Mesenchymal stem cell (in vitro differentiated cells and primary cell): ENCODE data around the gene FBXW5. TPM values are rescaled to one million over a fixed set of nuclear protein-coding genes. Genes with fewer than 3 reads are reported as not detected.

Experiments
- DNase-seq: peaks from one replicate; pipeline ENCODE4 v3.0.0-alpha.2; 2013
- H2AFZ ChIP-seq: one replicate; pipeline ENCODE4 v1.6.1; 2013; ENCODE audit warnings: low read depth, mild to moderate bottlenecking, control low read depth, inconsistent platforms, low read length, moderate library complexity
- H2AK5ac ChIP-seq: 2 replicates; pipeline ENCODE4 v1.6.1; 2013; ENCODE audit warnings: low read length, moderate library complexity, mild to moderate bottlenecking, inconsistent platforms; ENCODE audit not compliant: severe bottlenecking
- H2BK120ac ChIP-seq: one replicate; pipeline ENCODE4 v1.6.1; 2013; ENCODE audit warnings: low read depth, mild to moderate bottlenecking, inconsistent platforms, low read length, moderate library complexity
- H2BK12ac ChIP-seq, 2 experiments: one replicate each; pipeline ENCODE4 v1.6.1; 2013; ENCODE audit warnings: inconsistent platforms in 2 of 2, low read length in 2 of 2, mild to moderate bottlenecking in 2 of 2, moderate library complexity in 2 of 2, control low read depth in 1 of 2
- H2BK15ac ChIP-seq: one replicate; pipeline ENCODE4 v1.6.1; 2013; ENCODE audit warnings: mild to moderate bottlenecking, low read depth, inconsistent platforms; ENCODE audit not compliant: poor library complexity, severe bottlenecking
- H2BK5ac ChIP-seq: 2 replicates; pipeline ENCODE4 v1.6.1; 2013; ENCODE audit warnings: low read depth, mild to moderate bottlenecking, low read length, control low read depth, inconsistent platforms; ENCODE audit not compliant: poor library complexity, severe bottlenecking
- H3K14ac ChIP-seq, 2 experiments: one replicate each; pipeline ENCODE4 v1.6.1; 2013; ENCODE audit warnings: inconsistent platforms in 2 of 2, low read length in 2 of 2, control low read depth in 1 of 2, mild to moderate bottlenecking in 1 of 2, moderate library complexity in 1 of 2
- H3K18ac ChIP-seq, 2 experiments: one replicate each; pipeline ENCODE4 v1.6.1; 2013; ENCODE audit warnings: inconsistent platforms in 2 of 2, low read length in 2 of 2, control low read depth in 1 of 2, low read depth in 1 of 2, mild to moderate bottlenecking in 1 of 2
- H3K23ac ChIP-seq, 2 experiments: one replicate each; pipeline ENCODE4 v1.6.1; 2013; ENCODE audit warnings: inconsistent platforms in 2 of 2, low read length in 2 of 2, mild to moderate bottlenecking in 2 of 2, moderate library complexity in 2 of 2, control low read depth in 1 of 2
- H3K27ac ChIP-seq: 2 replicates; pipeline ENCODE4 v1.5.1; 2013; ENCODE audit warnings: mild to moderate bottlenecking, moderate library complexity, low read length, control low read depth, inconsistent platforms; ENCODE audit not compliant: poor library complexity, severe bottlenecking
- H3K27me3 ChIP-seq, 2 experiments: 2 replicates each; pipeline versions ENCODE4 v1.6.1 to v1.7.0; 2013; ENCODE audit warnings: low read length in 2 of 2, mild to moderate bottlenecking in 2 of 2, moderate library complexity in 2 of 2, control low read depth in 1 of 2, inconsistent platforms in 1 of 2; ENCODE audit not compliant: control insufficient read depth in 1 of 2, insufficient read depth in 1 of 2
- H3K36me3 ChIP-seq, 2 experiments: 2 replicates each; pipeline versions ENCODE4 v1.6.1 to v1.7.0; 2013; ENCODE audit warnings: low read length in 2 of 2, control low read depth in 1 of 2, inconsistent platforms in 1 of 2, low read depth in 1 of 2, mild to moderate bottlenecking in 1 of 2; ENCODE audit not compliant: insufficient read depth in 2 of 2, control insufficient read depth in 1 of 2
- H3K4ac ChIP-seq, 2 experiments: one replicate each; pipeline ENCODE4 v1.6.1; 2013; ENCODE audit warnings: inconsistent platforms in 2 of 2, low read length in 2 of 2, mild to moderate bottlenecking in 2 of 2, moderate library complexity in 2 of 2, control low read depth in 1 of 2, low read depth in 1 of 2
- H3K4me1 ChIP-seq: 2 replicates; pipeline ENCODE4 v1.6.1; 2013; ENCODE audit warnings: low read depth, low read length, control low read depth; ENCODE audit not compliant: control insufficient read depth, insufficient read depth
- H3K4me2 ChIP-seq: 2 replicates; pipeline ENCODE4 v1.6.1; 2013; ENCODE audit warnings: low read length, mild to moderate bottlenecking, inconsistent platforms; ENCODE audit not compliant: poor library complexity, severe bottlenecking
- H3K4me3 ChIP-seq, 2 experiments: 2 replicates each; pipeline versions ENCODE4 v1.5.1 to v1.7.0; 2013; ENCODE audit warnings: low read length in 2 of 2, mild to moderate bottlenecking in 2 of 2, control low read depth in 1 of 2, low read depth in 1 of 2; ENCODE audit not compliant: insufficient read depth in 1 of 2
- H3K79me1 ChIP-seq: replicated peaks from 2 replicates; pipeline ENCODE4 v1.6.1; 2013; ENCODE audit warnings: mild to moderate bottlenecking, control low read depth, low read length, inconsistent platforms; ENCODE audit not compliant: poor library complexity, severe bottlenecking
- H3K9ac ChIP-seq: 2 replicates; pipeline ENCODE4 v1.7.0; 2013; ENCODE audit warnings: mild to moderate bottlenecking, low read length, moderate library complexity
- H3K9me3 ChIP-seq: 2 replicates; pipeline ENCODE4 v1.7.0; 2013; ENCODE audit warnings: mild to moderate bottlenecking, low read length; ENCODE audit not compliant: control insufficient read depth
- H4K8ac ChIP-seq: one replicate; pipeline ENCODE4 v1.6.1; 2013; ENCODE audit warnings: inconsistent platforms, mild to moderate bottlenecking, low read length, moderate library complexity
- H4K91ac ChIP-seq: one replicate; pipeline ENCODE4 v1.6.1; 2013; ENCODE audit warnings: mild to moderate bottlenecking, low read length, inconsistent platforms
- WGBS: methylation state at CpG from one replicate; pipeline ENCODE4 v1.1.7; 2013; ENCODE audit warnings: mixed read lengths; 5-methylcytosine and 5-hydroxymethylcytosine counted together
- polyA plus RNA-seq, 2 experiments: library from polyadenylated mRNA; stranded (reverse); fragments of 200-250 nt; gene quantifications; one replicate each; pipeline ENCODE4 v1.2.3, GENCODE V29; 2013

Gene FBXW5, protein sequence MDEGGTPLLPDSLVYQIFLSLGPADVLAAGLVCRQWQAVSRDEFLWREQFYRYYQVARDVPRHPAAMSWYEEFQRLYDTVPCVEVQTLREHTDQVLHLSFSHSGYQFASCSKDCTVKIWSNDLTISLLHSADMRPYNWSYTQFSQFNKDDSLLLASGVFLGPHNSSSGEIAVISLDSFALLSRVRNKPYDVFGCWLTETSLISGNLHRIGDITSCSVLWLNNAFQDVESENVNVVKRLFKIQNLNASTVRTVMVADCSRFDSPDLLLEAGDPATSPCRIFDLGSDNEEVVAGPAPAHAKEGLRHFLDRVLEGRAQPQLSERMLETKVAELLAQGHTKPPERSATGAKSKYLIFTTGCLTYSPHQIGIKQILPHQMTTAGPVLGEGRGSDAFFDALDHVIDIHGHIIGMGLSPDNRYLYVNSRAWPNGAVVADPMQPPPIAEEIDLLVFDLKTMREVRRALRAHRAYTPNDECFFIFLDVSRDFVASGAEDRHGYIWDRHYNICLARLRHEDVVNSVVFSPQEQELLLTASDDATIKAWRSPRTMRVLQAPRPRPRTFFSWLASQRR
- polyA plus RNA-seq (2013, experiment 1 of 2) = 58.2 TPM
- polyA plus RNA-seq (2013, experiment 2 of 2) = 59.5 TPM

GRCh38 chr9:136944519-136945332, at the start of gene FBXW5, which contains the start of gene C8G:
Gene FBXW5 (minus strand): TSS chr9:136944738. CDS start chr9:136944083, 655 bp downstream.
Gene C8G (plus strand): TSS chr9:136945243. CDS start chr9:136945321, 78 bp downstream.
- no peaks in the 10 kb centered on the region for H3K9me3 ChIP-seq
- peak within 1 kb of the TSS; percentile 81 for H2BK5ac ChIP-seq
- H3K4me2 ChIP-seq = peak within 1 kb of the TSS; percentile 69
- peak within 1 kb of the TSS; percentile 95 for H4K91ac ChIP-seq
- peaks cover 20% of the 10 kb centered on the region for H3K79me1 ChIP-seq
- H3K23ac ChIP-seq = peak within 1 kb of the TSS; percentile 79 to 97
- H2AK5ac ChIP-seq = no peak within 1 kb of the TSS
- peak within 1 kb of the TSS; percentile 67 to 97 for H3K4ac ChIP-seq
- peak within 1 kb of the TSS; percentile 94 for H4K8ac ChIP-seq
- 8% methylated on average over 62 of the region's 74 CpGs for WGBS
- H2BK15ac ChIP-seq = peak within 1 kb of the TSS; percentile 93
- peak within 1 kb of the TSS in 1 of 2 experiments; percentile 98 for H3K14ac ChIP-seq
- H3K27ac ChIP-seq = no peak within 1 kb of the TSS
- H3K36me3 ChIP-seq = peaks cover 32 to 42% of the 10 kb centered on the region in 2 experiments
- no peaks in the 10 kb centered on the region for H3K27me3 ChIP-seq
- peak within 1 kb of the TSS; percentile 32 for H2AFZ ChIP-seq
- H3K9ac ChIP-seq = peak within 1 kb of the TSS; percentile 92
- peaks cover 37% of the 10 kb centered on the region for H3K4me1 ChIP-seq
- peak within 1 kb of the TSS; percentile 88 to 95 for H3K18ac ChIP-seq
- peak within 1 kb of the TSS; percentile 83 for H2BK120ac ChIP-seq
- peak within 1 kb of the TSS; percentile 89 to 90 for H3K4me3 ChIP-seq
- peak; percentile 90 for DNase-seq
- peak within 1 kb of the TSS in 1 of 2 experiments; percentile 70 for H2BK12ac ChIP-seq

DNA sequence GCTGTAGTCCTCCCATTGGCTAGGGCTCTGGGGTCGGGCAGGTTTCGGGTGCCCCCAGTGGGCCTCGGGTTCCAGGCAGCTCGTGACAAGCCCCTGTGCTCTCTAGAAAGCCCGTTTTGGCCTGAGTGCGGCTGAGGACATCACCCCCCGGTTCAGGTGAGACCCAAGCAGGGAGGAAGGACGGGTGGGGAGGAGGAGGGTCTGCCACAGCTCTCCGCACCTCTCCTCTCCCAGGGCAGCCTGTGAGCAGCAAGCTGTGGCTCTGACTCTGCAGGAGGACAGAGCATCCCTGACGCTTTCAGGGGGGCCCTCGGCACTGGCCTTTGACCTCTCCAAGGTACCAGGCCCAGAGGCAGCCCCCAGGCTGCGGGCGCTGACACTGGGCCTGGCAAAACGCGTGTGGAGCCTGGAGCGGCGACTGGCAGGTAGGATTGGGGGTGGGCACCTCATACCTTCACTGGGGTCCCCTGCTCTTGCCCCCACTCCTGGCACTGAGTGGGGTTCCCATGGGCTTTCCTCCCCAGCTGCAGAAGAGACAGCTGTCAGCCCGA, 48.4 kb upstream of the FBXW5 start:
- DNase-seq = no peak
- peak overlapping the region in 1 of 2 experiments; percentile 32 for H3K4ac ChIP-seq
- peaks cover 42% of the 10 kb centered on the region for H3K4me1 ChIP-seq
- WGBS = 57% methylated on average over 14 of the region's 18 CpGs
- peaks cover 0 to 5% of the 10 kb centered on the region in 2 experiments for H3K27me3 ChIP-seq
- peaks cover 15% of the 10 kb centered on the region for H3K79me1 ChIP-seq
- peak overlapping the region in 1 of 2 experiments; percentile 32 for H3K18ac ChIP-seq
- H2BK15ac ChIP-seq = no peak overlapping the region
- no peak overlapping the region for H2BK120ac ChIP-seq
- H4K8ac ChIP-seq = no peak overlapping the region
- no peak overlapping the region for H2AFZ ChIP-seq
- H2BK5ac ChIP-seq = no peak overlapping the region
- H3K36me3 ChIP-seq = peaks cover 0 to 28% of the 10 kb centered on the region in 2 experiments
- peak overlapping the region; percentile 68 for H3K4me2 ChIP-seq
- peak overlapping the region; percentile 48 for H4K91ac ChIP-seq
- no peak overlapping the region for H2BK12ac ChIP-seq
- peak overlapping the region; percentile 81 for H3K9ac ChIP-seq
- no peak overlapping the region for H3K23ac ChIP-seq
- no peaks in the 10 kb centered on the region for H3K9me3 ChIP-seq
- H3K4me3 ChIP-seq = peak overlapping the region; percentile 78 to 87
- no peak overlapping the region for H3K27ac ChIP-seq
- no peak overlapping the region for H2AK5ac ChIP-seq
- peak overlapping the region in 1 of 2 experiments; percentile 9 for H3K14ac ChIP-seq

DNA sequence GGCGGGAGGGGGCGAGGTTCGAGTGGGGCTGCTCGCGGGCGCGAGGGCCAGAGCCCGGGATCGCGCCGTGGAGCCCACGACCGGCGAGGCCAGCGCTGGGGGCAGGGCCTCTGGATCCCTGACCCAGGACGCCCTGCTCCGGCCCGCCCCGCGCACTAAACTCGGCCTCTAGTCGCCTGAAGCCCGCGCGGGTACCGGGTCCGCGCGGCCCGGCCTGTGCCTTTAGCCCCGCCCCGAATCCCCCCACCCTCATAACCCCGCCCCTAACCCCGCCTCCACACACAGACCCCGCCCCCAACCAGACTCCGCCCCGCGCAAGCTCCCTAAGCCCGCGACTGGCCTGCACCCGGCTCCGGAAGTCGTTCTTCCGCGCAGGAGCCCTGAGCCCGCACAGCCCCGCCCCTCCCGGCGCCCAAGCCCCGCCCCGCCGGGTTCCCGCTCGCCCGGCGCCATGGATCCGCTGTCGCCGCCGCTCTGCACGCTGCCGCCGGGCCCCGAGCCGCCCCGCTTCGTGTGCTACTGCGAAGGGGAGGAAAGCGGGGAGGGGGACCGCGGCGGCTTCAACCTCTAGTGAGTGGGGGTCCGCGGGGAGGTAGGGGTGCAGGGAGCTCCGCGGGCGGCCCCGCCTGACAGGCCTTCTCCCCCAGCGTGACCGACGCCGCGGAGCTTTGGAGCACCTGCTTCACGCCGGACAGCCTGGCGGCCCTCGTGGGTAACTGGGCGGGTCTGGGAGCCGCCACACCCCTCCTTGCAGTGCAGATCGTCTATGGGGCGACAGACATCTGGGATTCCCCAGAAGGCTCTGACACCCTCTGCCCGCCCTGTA, 47.7 kb upstream of the FBXW5 start, which contains the start of gene PAXX:
Gene PAXX, plus strand, starts transcription at position 430 of the 826 bp plus-strand sequence. Its CDS starts 22 bp downstream, at position 452.
- DNase-seq = peak; percentile 88
- H3K79me1 ChIP-seq = peaks cover 15% of the 10 kb centered on the region
- H4K91ac ChIP-seq = peak within 1 kb of the TSS; percentile 81
- peaks cover 0 to 4% of the 10 kb centered on the region in 2 experiments for H3K27me3 ChIP-seq
- peak within 1 kb of the TSS; percentile 81 for H3K9ac ChIP-seq
- peak within 1 kb of the TSS; percentile 54 for H2BK120ac ChIP-seq
- peaks cover 35% of the 10 kb centered on the region for H3K4me1 ChIP-seq
- no peak within 1 kb of the TSS for H2AK5ac ChIP-seq
- H3K4ac ChIP-seq = peak within 1 kb of the TSS in 1 of 2 experiments; percentile 78
- H3K36me3 ChIP-seq = peaks cover 0 to 28% of the 10 kb centered on the region in 2 experiments
- peak within 1 kb of the TSS; percentile 77 to 80 for H3K18ac ChIP-seq
- no peak within 1 kb of the TSS for H2BK12ac ChIP-seq
- H3K14ac ChIP-seq = peak within 1 kb of the TSS in 1 of 2 experiments; percentile 9
- H2BK5ac ChIP-seq = no peak within 1 kb of the TSS
- H3K4me3 ChIP-seq = peak within 1 kb of the TSS; percentile 78 to 87
- no peak within 1 kb of the TSS for H2AFZ ChIP-seq
- H3K27ac ChIP-seq = no peak within 1 kb of the TSS
- peak within 1 kb of the TSS; percentile 68 for H3K4me2 ChIP-seq
- H3K23ac ChIP-seq = no peak within 1 kb of the TSS
- H4K8ac ChIP-seq = peak within 1 kb of the TSS; percentile 90
- H2BK15ac ChIP-seq = peak within 1 kb of the TSS; percentile 82
- H3K9me3 ChIP-seq = no peaks in the 10 kb centered on the region
- WGBS = under 1% methylated on average over 56 of the region's 92 CpGs
